Esophagus squamous epithelium (tissue), 4 donors: ENCODE measurements around the gene GNG2.

ENCODE experiments used
- CTCF ChIP-seq, 6 experiments: fragments of 450-650 bp in 4 of 6; fragments of 200-600 bp in 2 of 6; sonication (generic) in 2 of 6; IDR thresholded peaks; one replicate each; pipeline ENCODE4 v1.5.1; 2016 to 2019; ENCODE audit warnings: antibody characterized with exemption in 6 of 6, mild to moderate bottlenecking in 4 of 6, moderate library complexity in 4 of 6
- POLR2A ChIP-seq, 4 donors: fragments of 450-650 bp; IDR thresholded peaks; one replicate each; pipeline ENCODE4 v1.6.1; 2017; ENCODE audit warnings: antibody characterized with exemption in 4 of 4, mild to moderate bottlenecking in 4 of 4, moderate library complexity in 3 of 4

DNA sequence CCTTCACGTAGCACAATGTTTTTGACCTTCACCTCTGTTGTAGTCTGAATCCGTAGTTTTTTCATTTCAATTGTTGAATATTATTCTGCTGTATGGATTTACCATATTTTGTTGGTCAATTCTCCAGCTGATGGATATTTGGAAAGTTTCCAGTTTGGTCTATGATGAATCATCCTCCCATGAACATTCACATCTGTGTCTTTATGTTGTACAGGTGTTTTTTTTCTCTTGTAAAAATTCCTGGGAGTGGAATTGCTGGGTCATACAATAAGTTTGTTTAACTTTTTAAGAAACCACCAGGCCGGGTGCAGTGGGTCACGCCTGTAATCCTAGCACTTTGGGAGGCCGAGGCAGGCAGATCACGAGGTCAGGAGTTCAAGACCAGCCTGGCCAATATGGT is 36.7 kb upstream of the GNG2 start:
- TF ChIP-seq CTCF (IDR thresholded peaks at IDR 0.05), result no peak
- no peak for TF ChIP-seq POLR2A (IDR thresholded peaks at IDR 0.05)
